ENCODE results near the gene PCDHA3. TPM values are rescaled to one million over a fixed set of nuclear protein-coding genes. Genes with fewer than 3 reads are reported as not detected.
"Not testable (repeated sequence)": the region's sequence is repeated elsewhere in the genome, so short reads cannot be mapped to it uniquely, and the experiment has no call there.

PCDHA3 gene
- total and polyA plus RNA-seq, 7 experiments from 2014 or later, result not detected

DNA sequence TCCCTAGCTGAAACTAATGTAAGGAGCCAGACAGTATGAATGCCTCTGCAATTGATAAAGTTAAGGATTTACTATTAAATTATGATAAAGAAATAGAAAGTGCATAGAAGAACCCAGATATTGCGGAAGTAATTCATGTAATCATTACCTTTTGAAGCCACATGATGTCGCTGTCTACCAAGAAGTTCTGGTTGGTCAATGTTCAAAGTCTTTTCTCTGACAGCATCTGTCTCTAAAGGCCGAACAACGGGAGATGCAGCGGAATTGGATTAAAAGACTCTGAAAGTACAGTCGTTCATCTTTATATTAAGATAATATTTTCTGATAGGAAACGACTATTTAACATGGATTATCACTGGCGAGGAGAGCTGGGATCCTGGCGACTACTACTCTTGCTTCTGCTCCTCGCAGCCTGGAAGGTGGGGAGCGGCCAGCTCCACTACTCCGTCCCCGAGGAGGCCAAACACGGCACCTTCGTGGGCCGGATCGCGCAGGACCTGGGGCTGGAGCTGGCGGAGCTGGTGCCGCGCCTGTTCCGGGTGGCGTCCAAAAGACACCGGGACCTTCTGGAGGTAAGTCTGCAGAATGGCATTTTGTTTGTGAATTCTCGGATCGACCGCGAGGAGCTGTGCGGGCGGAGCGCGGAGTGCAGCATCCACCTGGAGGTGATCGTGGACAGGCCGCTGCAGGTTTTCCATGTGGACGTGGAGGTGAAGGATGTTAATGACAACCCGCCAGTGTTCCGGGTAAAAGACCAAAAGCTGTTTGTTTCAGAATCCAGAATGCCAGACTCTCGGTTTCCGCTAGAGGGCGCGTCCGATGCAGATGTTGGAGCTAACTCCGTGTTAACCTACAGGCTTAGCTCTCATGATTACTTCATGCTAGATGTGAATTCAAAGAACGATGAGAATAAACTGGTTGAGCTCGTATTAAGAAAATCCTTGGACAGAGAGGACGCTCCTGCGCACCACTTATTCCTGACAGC lies 40.4 kb downstream of the PCDHA3 start, which contains the start of gene PCDHA8:
TSS of gene PCDHA8 (plus strand) at position 210 of the 985 bp plus-strand sequence. CDS start at position 345, 135 bp downstream.
- ATAC-seq (no peak), DNase-seq (no peak)
- Histone ChIP-seq H3K9me3 (ENCODE audit: control insufficient read depth in 2 of 3, low read length in 3 of 3) (peaks cover 0 to 19% (median 4%) of the 10 kb centered on the region in 3 experiments), H3K4me1 (ENCODE audit: control insufficient read depth in 2 of 2, insufficient read depth in 2 of 2, low read length in 2 of 2) (no peaks in the 10 kb centered on the region), H3K4me3 (ENCODE audit: low read length) (no peak within 1 kb of the TSS), H3K36me3 (ENCODE audit: control insufficient read depth in 2 of 3, insufficient read depth in 3 of 3, low read length in 3 of 3) (no peaks in the 10 kb centered on the region), H3K27me3 (ENCODE audit: control insufficient read depth in 2 of 2, insufficient read depth in 2 of 2, low read length in 2 of 2) (no peaks in the 10 kb centered on the region), H3K27ac (ENCODE audit: low read depth, low read length) (no peak within 1 kb of the TSS)
- Mint-ChIP-seq H3K27ac (peak within 1 kb of the TSS in 2 of 9 donors; percentile 39 to 51), H3K4me3 (peak within 1 kb of the TSS in 2 of 10 donors; percentile 3 to 18), H3K9me3 (peaks cover 5 to 63% (median 25%) of the 10 kb centered on the region in 11 donors), H3K36me3 (peaks cover 0 to 14% (median 0%) of the 10 kb centered on the region in 5 donors), H3K4me1 (no peaks in the 10 kb centered on the region), H3K27me3 (peaks cover 0 to 45% (median 37%) of the 10 kb centered on the region in 5 donors)
- ChIA-PET POLR2A (no interaction called here), CTCF (no interaction called here)
- intact Hi-C loops (cut with micrococcal nuclease), result loop anchor here in 1 of 2 donors (5.0 kb wide), 1 partner anchor 41 kb away; the partner anchor contains the start of gene PCDHA13

DNA sequence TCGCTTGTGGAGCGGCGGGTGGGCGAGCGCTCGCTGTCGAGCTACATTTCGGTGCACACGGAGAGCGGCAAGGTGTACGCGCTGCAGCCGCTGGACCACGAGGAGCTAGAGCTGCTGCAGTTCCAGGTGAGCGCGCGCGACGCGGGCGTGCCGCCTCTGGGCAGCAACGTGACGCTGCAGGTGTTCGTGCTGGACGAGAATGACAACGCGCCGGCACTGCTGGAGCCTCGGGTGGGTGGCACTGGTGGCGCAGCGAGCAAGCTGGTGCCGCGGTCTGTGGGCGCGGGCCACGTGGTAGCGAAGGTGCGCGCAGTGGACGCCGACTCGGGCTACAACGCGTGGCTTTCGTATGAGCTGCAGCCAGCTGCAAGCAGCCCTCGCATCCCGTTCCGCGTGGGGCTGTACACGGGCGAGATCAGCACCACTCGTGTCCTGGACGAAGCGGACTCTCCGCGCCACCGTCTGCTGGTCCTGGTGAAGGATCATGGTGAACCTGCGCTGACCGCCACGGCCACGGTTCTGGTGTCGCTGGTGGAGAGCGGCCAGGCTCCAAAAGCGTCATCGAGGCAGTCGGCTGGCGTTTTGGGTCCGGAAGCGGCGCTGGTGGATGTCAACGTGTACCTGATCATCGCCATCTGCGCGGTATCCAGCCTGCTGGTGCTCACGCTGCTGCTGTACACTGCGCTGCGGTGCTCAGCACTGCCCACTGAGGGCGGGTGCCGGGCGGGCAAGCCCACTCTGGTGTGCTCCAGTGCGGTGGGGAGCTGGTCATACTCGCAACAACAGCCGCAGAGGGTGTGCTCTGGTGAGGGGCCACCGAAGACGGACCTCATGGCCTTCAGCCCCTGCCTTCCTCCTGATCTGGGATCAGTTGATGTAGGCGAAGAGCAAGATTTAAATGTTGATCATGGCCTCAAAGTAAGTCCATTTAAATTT lies 42.2 kb downstream of the PCDHA3 start:
- intact Hi-C loops (cut with micrococcal nuclease), result loop anchor here in 1 of 2 donors (5.0 kb wide), 1 partner anchor 39 kb away; the partner anchor contains the start of gene PCDHA13

DNA sequence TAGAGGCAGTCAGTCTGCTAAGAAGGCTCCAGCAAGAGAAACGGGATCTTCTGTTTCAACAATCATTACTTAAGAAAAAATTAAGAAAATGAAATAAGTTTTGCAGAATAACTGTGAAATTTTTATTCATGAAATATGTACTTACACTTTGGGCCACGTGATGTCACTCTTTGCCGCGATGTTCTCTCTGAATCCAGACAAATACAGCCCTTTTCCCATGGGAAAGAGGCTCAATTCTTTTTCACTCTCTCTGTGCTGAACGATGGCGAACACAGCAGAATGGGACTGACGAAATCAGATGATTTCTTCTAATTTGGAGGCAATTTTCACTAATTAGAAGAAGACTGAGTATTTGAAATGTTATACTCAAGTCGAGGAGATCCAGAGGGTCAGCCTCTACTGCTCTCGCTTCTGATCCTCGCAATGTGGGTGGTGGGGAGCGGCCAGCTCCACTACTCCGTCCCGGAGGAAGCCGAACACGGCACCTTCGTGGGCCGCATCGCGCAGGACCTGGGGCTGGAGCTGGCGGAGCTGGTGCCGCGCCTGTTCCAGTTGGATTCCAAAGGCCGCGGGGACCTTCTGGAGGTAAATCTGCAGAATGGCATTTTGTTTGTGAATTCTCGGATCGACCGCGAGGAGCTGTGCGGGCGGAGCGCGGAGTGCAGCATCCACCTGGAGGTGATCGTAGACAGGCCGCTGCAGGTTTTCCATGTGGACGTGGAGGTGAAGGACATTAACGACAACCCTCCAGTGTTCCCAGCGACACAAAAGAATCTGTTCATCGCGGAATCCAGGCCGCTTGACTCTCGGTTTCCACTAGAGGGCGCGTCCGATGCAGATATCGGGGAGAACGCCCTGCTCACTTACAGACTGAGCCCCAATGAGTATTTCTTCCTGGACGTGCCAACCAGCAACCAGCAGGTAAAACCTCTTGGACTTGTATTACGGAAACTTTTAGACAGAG lies 47.6 kb downstream of the PCDHA3 start, which contains the start of gene PCDHA9:
TSS of gene PCDHA9 (plus strand) at position 244 of the 964 bp plus-strand sequence. CDS start at position 358, 114 bp downstream.
- intact Hi-C loops (cut with micrococcal nuclease); POLR2A ChIA-PET; CTCF ChIA-PET; ATAC-seq; H3K36me3 ChIP-seq (ENCODE audit: control insufficient read depth in 2 of 3, insufficient read depth in 3 of 3, low read length in 3 of 3); H3K4me1 ChIP-seq (ENCODE audit: control insufficient read depth in 2 of 2, insufficient read depth in 2 of 2, low read length in 2 of 2); H3K4me3 Mint-ChIP-seq; H3K27ac ChIP-seq (ENCODE audit: low read depth, low read length); H3K27me3 ChIP-seq (ENCODE audit: control insufficient read depth in 2 of 2, insufficient read depth in 2 of 2, low read length in 2 of 2); H3K4me1 Mint-ChIP-seq; DNase-seq; H3K27ac Mint-ChIP-seq; H3K4me3 ChIP-seq (ENCODE audit: low read length): not testable (repeated sequence)
- peaks cover 0 to 12% (median 0%) of the 10 kb centered on the region in 3 experiments for H3K9me3 ChIP-seq (ENCODE audit: control insufficient read depth in 2 of 3, low read length in 3 of 3)
- H3K27me3 Mint-ChIP-seq, result peaks cover 0 to 40% (median 29%) of the 10 kb centered on the region in 5 donors
- H3K36me3 Mint-ChIP-seq, result peaks cover 0 to 15% (median 0%) of the 10 kb centered on the region in 5 donors
- H3K9me3 Mint-ChIP-seq, result peaks cover 0 to 62% (median 10%) of the 10 kb centered on the region in 11 donors

More for the DNA sequence above, 42.2 kb downstream of the PCDHA3 start:
- Histone ChIP-seq H3K27me3 (ENCODE audit: control insufficient read depth in 2 of 2, insufficient read depth in 2 of 2, low read length in 2 of 2) (no peaks in the 10 kb centered on the region), H3K4me1 (ENCODE audit: control insufficient read depth in 2 of 2, insufficient read depth in 2 of 2, low read length in 2 of 2) (no peaks in the 10 kb centered on the region), H3K9me3 (ENCODE audit: control insufficient read depth in 2 of 3, low read length in 3 of 3) (peaks cover 0 to 14% (median 4%) of the 10 kb centered on the region in 3 experiments), H3K27ac (ENCODE audit: low read depth, low read length) (no peak overlapping the region), H3K4me3 (ENCODE audit: low read length) (no peak overlapping the region), H3K36me3 (ENCODE audit: control insufficient read depth in 2 of 3, insufficient read depth in 3 of 3, low read length in 3 of 3) (no peaks in the 10 kb centered on the region)
- Mint-ChIP-seq H3K4me1 (no peaks in the 10 kb centered on the region), H3K9me3 (peaks cover 10 to 71% (median 22%) of the 10 kb centered on the region in 11 donors), H3K36me3 (peaks cover 0 to 16% (median 0%) of the 10 kb centered on the region in 5 donors), H3K4me3 (no peak overlapping the region), H3K27ac (no peak overlapping the region), H3K27me3 (peaks cover 0 to 50% (median 43%) of the 10 kb centered on the region in 5 donors)
- POLR2A ChIA-PET, result no interaction called here
- ATAC-seq, result no peak
- no peak for DNase-seq
- CTCF ChIA-PET, result no interaction called here

DNA sequence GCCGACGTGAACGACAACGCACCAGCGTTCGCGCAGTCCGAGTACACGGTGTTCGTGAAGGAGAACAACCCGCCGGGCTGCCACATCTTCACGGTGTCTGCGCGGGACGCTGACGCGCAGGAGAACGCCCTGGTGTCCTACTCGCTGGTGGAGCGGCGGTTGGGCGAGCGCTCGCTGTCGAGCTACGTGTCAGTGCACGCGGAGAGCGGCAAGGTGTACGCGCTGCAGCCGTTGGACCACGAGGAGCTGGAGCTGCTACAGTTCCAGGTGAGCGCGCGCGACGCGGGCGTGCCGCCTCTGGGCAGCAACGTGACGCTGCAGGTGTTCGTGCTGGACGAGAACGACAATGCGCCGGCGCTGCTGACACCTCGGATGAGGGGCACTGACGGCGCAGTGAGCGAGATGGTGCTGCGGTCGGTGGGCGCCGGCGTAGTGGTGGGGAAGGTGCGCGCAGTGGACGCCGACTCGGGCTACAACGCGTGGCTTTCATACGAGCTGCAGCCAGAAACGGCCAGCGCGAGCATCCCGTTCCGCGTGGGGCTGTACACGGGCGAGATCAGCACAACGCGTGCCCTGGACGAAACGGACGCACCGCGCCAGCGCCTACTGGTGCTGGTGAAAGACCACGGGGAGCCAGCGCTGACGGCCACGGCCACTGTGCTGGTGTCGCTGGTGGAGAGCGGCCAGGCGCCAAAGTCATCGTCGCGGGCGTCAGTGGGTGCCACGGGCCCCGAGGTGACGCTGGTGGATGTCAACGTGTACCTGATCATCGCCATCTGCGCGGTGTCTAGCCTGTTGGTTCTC lies 49.2 kb downstream of the PCDHA3 start:
- H3K4me1 ChIP-seq (ENCODE audit: control insufficient read depth in 2 of 2, insufficient read depth in 2 of 2, low read length in 2 of 2); H3K4me3 ChIP-seq (ENCODE audit: low read length); DNase-seq; H3K27me3 ChIP-seq (ENCODE audit: control insufficient read depth in 2 of 2, insufficient read depth in 2 of 2, low read length in 2 of 2); POLR2A ChIA-PET; H3K4me1 Mint-ChIP-seq; H3K27ac ChIP-seq (ENCODE audit: low read depth, low read length); ATAC-seq; H3K36me3 ChIP-seq (ENCODE audit: control insufficient read depth in 2 of 3, insufficient read depth in 3 of 3, low read length in 3 of 3); H3K27ac Mint-ChIP-seq; CTCF ChIA-PET; H3K4me3 Mint-ChIP-seq: not testable (repeated sequence)
- peaks cover 0 to 59% (median 9%) of the 10 kb centered on the region in 11 donors for H3K9me3 Mint-ChIP-seq
- H3K9me3 ChIP-seq (ENCODE audit: control insufficient read depth in 2 of 3, low read length in 3 of 3), result peaks cover 0 to 11% (median 0%) of the 10 kb centered on the region in 3 experiments
- peaks cover 0 to 16% (median 0%) of the 10 kb centered on the region in 5 donors for H3K36me3 Mint-ChIP-seq
- intact Hi-C loops (cut with micrococcal nuclease), result loop anchor here in 1 of 2 donors (5.0 kb wide), 1 partner anchor 48 kb away; the partner anchor contains the start of gene PCDHA3
- H3K27me3 Mint-ChIP-seq, result peaks cover 0 to 40% (median 33%) of the 10 kb centered on the region in 5 donors
